Lung (tissue), 12 donors: ENCODE measurements around the gene MCRIP1. TPM values are rescaled to one million over a fixed set of nuclear protein-coding genes. Genes with fewer than 3 reads are reported as not detected.
A peak's percentile ranks its signal among the peaks of the same experiment; 100 is the strongest.

ENCODE experiments used
- ATAC-seq: fragments of 200-7000 bp; cut with Tn5 transposase; one replicate; pipeline ENCODE4 v1.9.1; 2020; ENCODE audit warnings: moderate number of reproducible peaks; ENCODE audit not compliant: insufficient read depth, low FRiP score
- DNase-seq, 3 donors: peaks; one replicate each; pipeline ENCODE4 v3.0.0-alpha.2; 2013 to 2017
- H3K27ac ChIP-seq, 2 donors: one replicate each; pipeline ENCODE4 v1.5.1; 2013; ENCODE audit warnings: mild to moderate bottlenecking in 2 of 2, moderate library complexity in 2 of 2, control low read depth in 1 of 2, inconsistent platforms in 1 of 2, low read depth in 1 of 2, low read length in 1 of 2
- H3K27me3 ChIP-seq, 3 donors: one replicate each; pipeline ENCODE4 v1.5.1; 2013; ENCODE audit warnings: low read length in 2 of 3; ENCODE audit not compliant: control insufficient read depth in 3 of 3, insufficient read depth in 3 of 3
- H3K36me3 ChIP-seq, 4 donors: one replicate each; pipeline ENCODE4 v1.5.1; 2013; ENCODE audit warnings: low read length in 4 of 4, mild to moderate bottlenecking in 1 of 4, moderate library complexity in 1 of 4; ENCODE audit not compliant: control insufficient read depth in 4 of 4, insufficient read depth in 4 of 4
- H3K4me1 ChIP-seq, 5 donors: one replicate each; pipeline ENCODE4 v1.5.1; 2013; ENCODE audit warnings: low read length in 5 of 5, mild to moderate bottlenecking in 2 of 5, moderate library complexity in 1 of 5; ENCODE audit not compliant: control insufficient read depth in 5 of 5, insufficient read depth in 5 of 5
- H3K4me3 ChIP-seq: one replicate; pipeline ENCODE4 v1.5.1; 2013; ENCODE audit warnings: mild to moderate bottlenecking, control low read depth, moderate library complexity
- H3K9ac ChIP-seq, 2 donors: one replicate each; pipeline ENCODE4 v1.5.1; 2013; ENCODE audit warnings: low read length in 2 of 2, control low read depth in 1 of 2; ENCODE audit not compliant: insufficient read depth in 1 of 2
- H3K9me3 ChIP-seq, 4 donors: one replicate each; pipeline ENCODE4 v1.5.1; 2013; ENCODE audit warnings: low read length in 3 of 4, mild to moderate bottlenecking in 1 of 4, moderate library complexity in 1 of 4; ENCODE audit not compliant: control insufficient read depth in 4 of 4, insufficient read depth in 3 of 4
- CTCF ChIP-seq: IDR thresholded peaks from 2 replicates; pipeline ENCODE4 v1.5.1; 2012; ENCODE audit warnings: mild to moderate bottlenecking; ENCODE audit errors: control extremely low read depth, extremely low read depth
- WGBS, 2 donors: extraction: QIAGEN DNeasy Blood & Tissue Kit; methylation state at CpG; one replicate each; pipeline ENCODE4 v1.1.7; 2013; 5-methylcytosine and 5-hydroxymethylcytosine counted together
- polyA plus RNA-seq, 2 donors: library from polyadenylated mRNA; stranded (reverse); fragments of 200-250 nt; gene quantifications; one replicate each; pipeline ENCODE4 v1.2.1, GENCODE V29; 2013
- total RNA-seq, 2 donors: library from RNA; depleted of rRNA in 1 of 2; stranded (reverse); fragments of >200 nt in 1 of 2; gene quantifications; one replicate each; pipeline ENCODE4 v1.2.1, GENCODE V29; 2014 to 2021
- donor health status: control.
- donor health status: control.
- donor health status: Bipolar disorder and iron deficiency.
- donor health status: healthy.
- donor health status: DM: yes; HTN: yes; CAD: no.

Gene MCRIP1
- total and polyA plus RNA-seq, 4 donors = 47.6 to 188 (median 106) TPM

GRCh38 chr17:81877569-81877968 is 44.5 kb upstream of the MCRIP1 start:
- H3K9ac ChIP-seq = no peak overlapping the region
- H3K36me3 ChIP-seq = peaks cover 0 to 11% (median 8%) of the 10 kb centered on the region in 4 donors
- H3K4me3 ChIP-seq = no peak overlapping the region
- H3K4me1 ChIP-seq = peaks cover 0 to 5% (median 0%) of the 10 kb centered on the region in 5 donors
- 95 to 96% methylated on average over 5 of the region's 5 CpGs for WGBS, 2 donors
- ATAC-seq (no peak), DNase-seq (no peak)
- no peaks in the 10 kb centered on the region for H3K27me3 ChIP-seq
- TF ChIP-seq CTCF = no peak
- H3K27ac ChIP-seq = no peak overlapping the region
- no peaks in the 10 kb centered on the region for H3K9me3 ChIP-seq

DNA sequence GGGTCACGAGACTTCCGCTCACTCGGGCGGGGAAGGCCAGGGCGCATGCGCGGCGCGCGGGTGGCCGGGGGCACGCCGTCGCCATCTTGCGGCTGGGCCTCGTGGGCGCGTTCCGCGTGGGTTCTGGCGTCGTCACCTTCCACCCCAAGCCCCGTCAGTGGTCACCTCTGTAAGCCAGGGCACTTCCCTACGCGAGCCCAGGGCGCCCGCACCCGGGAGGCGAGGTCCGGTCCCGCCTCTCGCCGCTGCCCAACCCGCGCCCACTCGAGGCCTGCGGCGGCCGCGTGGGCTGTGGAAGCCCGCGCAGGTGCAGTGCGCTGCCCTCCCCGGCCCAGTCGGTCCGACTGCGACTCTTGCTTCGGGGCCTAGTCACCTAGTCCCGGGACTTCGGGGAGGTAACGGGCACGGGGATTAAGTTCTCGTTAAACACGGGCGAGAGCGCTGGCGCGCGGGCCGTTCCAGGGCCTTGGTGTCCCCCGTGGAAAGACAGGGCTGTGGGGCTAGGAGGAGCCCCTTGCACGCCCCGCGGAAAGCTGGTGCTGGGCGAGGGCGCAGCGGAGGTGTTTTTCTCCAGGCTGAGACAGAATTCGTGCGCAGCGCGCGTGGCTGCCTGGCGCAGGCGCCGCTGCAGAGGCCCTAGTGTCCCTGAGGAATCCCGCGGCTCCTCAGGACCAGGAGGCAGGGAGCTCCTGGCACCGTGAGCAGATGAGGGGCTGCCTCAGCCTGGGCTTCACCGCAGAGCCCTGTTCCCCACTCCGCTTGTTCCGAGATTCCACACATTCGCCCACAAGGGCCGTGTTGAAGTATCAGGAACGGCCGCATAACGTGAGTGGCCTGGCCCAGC is 38.5 kb upstream of the MCRIP1 start:
- Histone ChIP-seq H3K4me3 (peak overlapping the region; percentile 79), H3K9ac (peak overlapping the region; percentile 62 to 94), H3K4me1 (peaks cover 0 to 28% (median 11%) of the 10 kb centered on the region in 5 donors), H3K36me3 (peaks cover 0 to 23% (median 8%) of the 10 kb centered on the region in 4 donors), H3K9me3 (no peaks in the 10 kb centered on the region), H3K27ac (peak overlapping the region; percentile 97 to 99), H3K27me3 (no peaks in the 10 kb centered on the region)
- DNase-seq (peak; percentile 92 to 94 (median 94)), ATAC-seq (peak; percentile 6)
- WGBS, 2 donors = 1% methylated on average over 81 to 86 of the region's 86 CpGs
- TF ChIP-seq CTCF = peak; percentile 11

DNA sequence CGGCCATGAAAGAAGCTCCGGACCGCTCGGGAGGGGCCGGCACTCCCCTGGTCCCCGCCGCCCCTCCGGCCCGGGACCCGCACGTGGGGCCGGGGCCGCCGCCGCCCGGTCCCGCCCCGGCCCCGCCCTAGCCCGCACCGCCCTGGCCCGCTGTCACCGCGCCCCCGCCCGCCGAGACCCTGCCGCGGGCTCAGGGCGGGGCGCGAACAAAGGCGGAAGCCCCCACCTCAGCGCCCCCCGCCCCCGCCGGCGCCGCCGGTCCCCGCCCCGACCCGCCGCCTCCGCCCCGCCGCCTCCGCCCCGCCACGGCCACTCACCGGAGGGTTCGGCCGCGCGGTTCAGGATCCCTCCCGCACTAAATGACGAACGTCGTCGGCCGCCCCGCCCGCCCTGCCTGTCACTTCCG is 37.9 kb upstream of the MCRIP1 start, which contains the start of gene ARHGDIA:
Gene ARHGDIA, minus strand, starts transcription at position 357 of the 406 bp plus-strand sequence. CDS start 1,407 bp downstream, outside the sequence.
- H3K9me3 ChIP-seq = no peaks in the 10 kb centered on the region
- peak within 1 kb of the TSS; percentile 79 for H3K4me3 ChIP-seq
- H3K27ac ChIP-seq = peak within 1 kb of the TSS; percentile 97 to 99
- DNase-seq = peak in 1 of 3 donors; percentile 21
- TF ChIP-seq CTCF = no peak
- H3K27me3 ChIP-seq = no peaks in the 10 kb centered on the region
- 1 to 2% methylated on average over 38 to 64 of the region's 64 CpGs for whole genome bisulfite sequencing, 2 donors
- peak; percentile 48 for ATAC-seq
- peak within 1 kb of the TSS; percentile 78 to 94 for H3K9ac ChIP-seq
- peaks cover 0 to 23% (median 9%) of the 10 kb centered on the region in 4 donors for H3K36me3 ChIP-seq
- peaks cover 0 to 28% (median 11%) of the 10 kb centered on the region in 5 donors for H3K4me1 ChIP-seq
